ENCODE results near the gene MDM1.

DNA sequence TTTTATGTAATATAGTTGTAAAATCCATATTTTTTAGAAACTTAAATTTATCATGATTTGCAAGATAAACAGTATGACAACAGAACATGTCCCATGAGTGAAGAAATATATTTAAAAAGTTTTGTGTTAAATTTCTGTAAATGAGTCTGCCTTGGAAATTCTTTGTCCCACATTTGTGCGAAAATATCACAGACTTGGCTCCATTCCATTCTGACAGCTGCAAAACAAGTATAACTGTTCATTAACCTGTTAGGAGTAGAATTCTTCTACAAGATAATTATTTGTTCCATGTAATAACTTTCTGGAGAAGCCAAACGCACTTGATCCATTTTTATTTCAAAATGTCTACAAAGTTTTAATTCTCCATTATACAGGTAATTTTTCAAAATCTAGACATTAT is 37.9 kb downstream of the MDM1 start:
- TF ChIP-seq, protein P1, sequence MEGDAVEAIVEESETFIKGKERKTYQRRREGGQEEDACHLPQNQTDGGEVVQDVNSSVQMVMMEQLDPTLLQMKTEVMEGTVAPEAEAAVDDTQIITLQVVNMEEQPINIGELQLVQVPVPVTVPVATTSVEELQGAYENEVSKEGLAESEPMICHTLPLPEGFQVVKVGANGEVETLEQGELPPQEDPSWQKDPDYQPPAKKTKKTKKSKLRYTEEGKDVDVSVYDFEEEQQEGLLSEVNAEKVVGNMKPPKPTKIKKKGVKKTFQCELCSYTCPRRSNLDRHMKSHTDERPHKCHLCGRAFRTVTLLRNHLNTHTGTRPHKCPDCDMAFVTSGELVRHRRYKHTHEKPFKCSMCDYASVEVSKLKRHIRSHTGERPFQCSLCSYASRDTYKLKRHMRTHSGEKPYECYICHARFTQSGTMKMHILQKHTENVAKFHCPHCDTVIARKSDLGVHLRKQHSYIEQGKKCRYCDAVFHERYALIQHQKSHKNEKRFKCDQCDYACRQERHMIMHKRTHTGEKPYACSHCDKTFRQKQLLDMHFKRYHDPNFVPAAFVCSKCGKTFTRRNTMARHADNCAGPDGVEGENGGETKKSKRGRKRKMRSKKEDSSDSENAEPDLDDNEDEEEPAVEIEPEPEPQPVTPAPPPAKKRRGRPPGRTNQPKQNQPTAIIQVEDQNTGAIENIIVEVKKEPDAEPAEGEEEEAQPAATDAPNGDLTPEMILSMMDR (IDR thresholded peaks at IDR 0.05; ENCODE audit: poor library complexity): no peak
- TF ChIP-seq EZH2 (IDR thresholded peaks at IDR 0.05; ENCODE audit: borderline replicate concordance) (no peak), EZH2phosphoT487 (IDR thresholded peaks at IDR 0.05; ENCODE audit: low read depth, severe bottlenecking, unreplicated experiment) (no peak)

Measured in hepatocyte (in vitro differentiated cells).